Cardiac fibroblast (primary cell): ENCODE data around the gene REV1.

Source experiments
- DNase-seq, 2 donors: peaks; one replicate each; pipeline versions ENCODE4 v3.0.0 to v3.0.0-alpha.2; 2010; ENCODE audit warnings: low read depth in 2 of 2
- H3K4me3 ChIP-seq, 2 donors: replicated peaks in 1 of 2; 1 replicate in 1 of 2; 2 replicates in 1 of 2; pipeline ENCODE4 v1.5.1; 2011; ENCODE audit warnings: low read depth in 2 of 2, low read length in 2 of 2, mild to moderate bottlenecking in 2 of 2, moderate library complexity in 1 of 2
- CTCF ChIP-seq: IDR thresholded peaks from one replicate; pipeline ENCODE4 v1.5.1; 2011; ENCODE audit warnings: low read depth, mild to moderate bottlenecking, low read length, inconsistent platforms

REV1 gene

GRCh38 chr2:99485824-99486223 lies 4.0 kb downstream of the REV1 start:
- TF ChIP-seq CTCF: no peak
- no peak for DNase-seq
- H3K4me3 ChIP-seq: no peak overlapping the region

GRCh38 chr2:99485411-99485810 lies 4.4 kb downstream of the REV1 start:
- H3K4me3 ChIP-seq: no peak overlapping the region
- DNase-seq: no peak
- TF ChIP-seq CTCF: no peak

GRCh38 chr2:99484205-99484604 lies 5.6 kb downstream of the REV1 start:
- no peak for TF ChIP-seq CTCF
- DNase-seq: no peak
- H3K4me3 ChIP-seq: no peak overlapping the region

GRCh38 chr2:99481941-99482340 lies 7.9 kb downstream of the REV1 start:
- DNase-seq: peak; percentile 14 to 25
- TF ChIP-seq CTCF: no peak
- H3K4me3 ChIP-seq: no peak overlapping the region

- no peak for DNase-seq
- H3K4me3 ChIP-seq: no peak overlapping the region
- TF ChIP-seq CTCF: no peak
Measured at GRCh38 chr2:99481527-99481926, 8.3 kb downstream of the REV1 start.

- TF ChIP-seq CTCF: no peak
- peak in 1 of 2 donors; percentile 45 for DNase-seq
- H3K4me3 ChIP-seq: no peak overlapping the region
Measured at GRCh38 chr2:99480390-99480789, 9.4 kb downstream of the REV1 start.

- no peak for DNase-seq
- H3K4me3 ChIP-seq: no peak overlapping the region
- no peak for TF ChIP-seq CTCF
Measured at GRCh38 chr2:99478632-99479031, 11.2 kb downstream of the REV1 start.
